GM21526 (cell line): ENCODE results near the gene TSC2.
"Not testable (repeated sequence)": the region's sequence is repeated elsewhere in the genome, so short reads cannot be mapped to it uniquely, and the experiment has no call there.

Experiments used
- ATAC-seq: cut with Tn5 transposase; IDR thresholded peaks from one replicate; pipeline ENCODE4 v1.9.1; 2021; ENCODE audit warnings: moderate library complexity; ENCODE audit not compliant: unreplicated experiment, low FRiP score

Gene TSC2

DNA sequence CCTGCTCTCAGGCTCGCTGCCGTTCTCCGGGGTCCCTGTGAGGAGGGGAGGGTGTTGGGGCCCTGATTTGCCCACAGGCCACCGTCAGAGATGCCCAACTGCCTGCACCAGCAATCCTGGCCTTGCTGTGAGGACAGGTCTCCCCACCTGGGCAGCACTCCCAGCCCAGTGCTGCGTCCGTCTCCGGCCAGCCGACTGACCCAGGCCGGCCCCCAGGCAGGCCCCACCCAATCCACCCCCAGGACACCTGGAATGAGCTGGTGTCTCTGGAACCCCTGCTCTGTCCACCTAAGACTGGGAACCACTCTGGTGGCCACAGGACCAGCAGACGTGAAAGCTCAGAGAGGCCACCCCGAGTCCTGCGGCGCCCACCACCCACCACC is 67.8 kb downstream of the TSC2 start:
- no peak for ATAC-seq

DNA sequence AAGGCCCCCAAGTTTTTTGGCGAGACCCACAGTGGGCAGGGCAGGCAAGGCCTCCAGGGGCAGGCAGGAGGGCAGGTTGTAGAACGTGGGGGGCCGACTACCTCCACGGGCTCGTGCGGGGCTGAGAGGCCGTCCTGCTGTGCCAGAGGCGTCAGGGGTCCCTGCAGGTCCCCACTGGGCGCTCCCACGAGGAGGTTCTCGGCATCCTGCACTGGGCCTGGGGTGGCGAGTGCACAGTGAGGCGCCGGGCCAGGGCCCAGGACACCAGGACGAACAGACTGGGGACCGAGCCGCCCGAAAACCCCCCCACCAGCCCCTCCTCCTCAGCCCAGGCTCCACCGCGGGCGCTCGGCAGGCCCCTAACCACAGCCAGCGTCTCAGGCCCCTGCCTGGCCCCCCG is 68.6 kb downstream of the TSC2 start:
- ATAC-seq: not testable (repeated sequence)

DNA sequence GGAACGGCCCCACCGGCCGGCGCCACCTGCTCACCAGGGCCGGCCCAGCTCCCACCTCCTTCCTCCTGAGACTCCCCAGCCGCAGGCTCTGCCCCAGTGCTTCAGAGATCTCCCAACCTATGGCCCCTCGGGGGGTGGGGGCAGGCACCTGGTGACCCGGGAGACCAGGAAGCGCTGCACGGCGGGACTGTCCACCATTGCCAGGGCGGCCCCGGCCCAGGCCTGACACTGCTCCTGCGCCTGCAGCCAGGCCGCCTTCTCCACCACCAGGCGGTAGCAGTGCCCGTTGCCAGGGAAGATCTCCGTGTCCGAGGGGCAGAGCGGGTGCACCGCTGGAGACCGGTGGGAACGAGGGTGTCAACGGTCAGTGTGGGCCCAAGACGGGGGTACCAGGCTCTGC is 69.6 kb downstream of the TSC2 start:
- not testable (repeated sequence) for ATAC-seq

DNA sequence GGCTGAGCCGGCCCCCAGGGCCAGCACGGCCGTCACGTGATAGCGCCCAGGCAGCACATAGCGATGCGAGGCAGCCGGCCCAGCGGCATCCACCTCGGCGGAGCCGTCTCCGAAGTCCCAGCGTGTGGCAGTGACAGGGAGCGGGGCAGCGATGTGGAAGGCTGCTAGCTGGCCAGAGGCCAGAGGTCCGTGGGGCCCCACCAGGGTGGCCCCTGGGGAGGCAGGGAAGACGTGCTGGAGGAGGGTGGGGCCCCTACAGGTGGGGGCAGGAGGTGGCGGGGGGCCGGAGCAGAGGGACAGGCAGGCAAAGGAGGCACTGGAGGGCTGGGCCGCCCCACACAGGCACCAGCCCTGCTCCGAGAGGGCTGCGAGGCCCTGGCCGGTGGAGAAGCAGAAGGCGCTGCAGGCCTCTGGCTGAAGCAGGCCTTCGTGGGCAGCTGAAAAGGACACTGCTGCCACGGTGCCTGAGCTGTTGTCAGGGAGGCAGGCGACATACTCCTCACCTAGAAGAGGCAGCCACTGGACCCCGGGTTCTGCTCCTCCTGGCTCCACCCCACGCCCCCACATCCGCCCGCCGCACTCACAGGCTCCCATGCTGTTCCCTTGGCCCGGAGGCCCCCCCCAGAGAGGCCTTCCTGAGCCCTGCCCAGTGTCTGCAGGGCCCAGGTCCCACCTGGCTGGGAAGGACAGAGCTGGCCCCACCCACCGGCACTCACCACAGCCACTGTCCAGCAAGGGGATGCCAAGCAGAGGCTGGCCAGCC is 70.4 kb downstream of the TSC2 start:
- ATAC-seq: not testable (repeated sequence)

DNA sequence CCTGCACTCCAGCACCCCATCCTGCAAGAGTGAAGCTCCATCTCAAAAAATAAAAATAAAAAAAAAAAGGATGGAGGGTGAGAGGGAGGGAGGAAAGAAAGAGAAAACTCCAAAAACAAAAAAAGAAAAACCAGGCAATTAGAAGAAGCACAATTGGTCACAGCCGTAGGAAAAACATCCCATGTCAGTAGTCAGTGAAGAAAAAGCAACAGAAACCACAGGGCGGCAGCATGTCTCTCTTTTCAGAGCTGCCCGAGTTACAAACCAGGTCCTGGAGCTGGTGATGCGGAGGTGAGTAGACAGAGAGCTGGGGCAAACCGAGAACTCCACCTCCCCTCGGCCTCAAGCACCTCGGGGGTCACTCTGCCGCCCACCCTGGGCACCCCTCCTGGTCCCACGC is 73.5 kb downstream of the TSC2 start:
- ATAC-seq: not testable (repeated sequence)

DNA sequence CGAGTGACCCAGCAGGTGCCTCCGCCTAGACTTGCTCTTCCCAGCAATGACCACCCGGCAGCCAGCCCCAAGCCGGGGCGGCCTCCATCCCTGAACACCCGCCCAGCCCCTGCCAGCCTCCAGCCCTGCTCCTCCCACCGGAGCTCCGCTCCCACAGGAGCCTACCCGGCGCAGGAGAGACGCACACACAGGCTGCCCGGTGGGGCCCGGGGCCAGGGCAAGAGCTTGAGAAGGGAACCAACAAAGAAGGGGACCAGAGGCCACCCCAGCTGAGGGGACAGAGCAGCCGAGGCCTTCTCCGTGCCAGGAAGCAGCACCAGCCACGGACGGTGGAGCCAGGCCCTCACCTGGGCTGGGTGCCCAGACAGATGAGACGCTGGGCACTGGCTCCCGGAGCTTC is 74.1 kb downstream of the TSC2 start:
- no peak for ATAC-seq

DNA sequence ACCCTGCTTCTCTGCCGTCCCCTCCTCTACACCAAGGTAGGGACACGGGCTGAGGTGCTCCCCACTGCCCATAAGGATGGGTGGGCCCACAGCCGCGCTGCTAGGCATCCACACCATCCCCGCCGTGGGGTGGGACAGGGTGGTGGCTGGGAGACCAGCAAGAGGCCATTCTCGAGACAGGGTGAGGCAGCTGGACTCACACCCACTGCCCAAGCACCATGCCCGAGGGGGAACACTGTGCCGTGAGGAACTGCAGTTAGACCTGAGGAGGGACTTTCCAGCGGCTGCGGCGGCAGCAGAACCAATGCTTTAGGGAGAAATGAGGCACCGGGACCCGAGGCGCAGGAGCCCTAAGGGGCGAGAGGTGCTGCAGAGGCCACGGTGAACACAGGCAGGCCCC is 74.6 kb downstream of the TSC2 start:
- ATAC-seq: no peak

DNA sequence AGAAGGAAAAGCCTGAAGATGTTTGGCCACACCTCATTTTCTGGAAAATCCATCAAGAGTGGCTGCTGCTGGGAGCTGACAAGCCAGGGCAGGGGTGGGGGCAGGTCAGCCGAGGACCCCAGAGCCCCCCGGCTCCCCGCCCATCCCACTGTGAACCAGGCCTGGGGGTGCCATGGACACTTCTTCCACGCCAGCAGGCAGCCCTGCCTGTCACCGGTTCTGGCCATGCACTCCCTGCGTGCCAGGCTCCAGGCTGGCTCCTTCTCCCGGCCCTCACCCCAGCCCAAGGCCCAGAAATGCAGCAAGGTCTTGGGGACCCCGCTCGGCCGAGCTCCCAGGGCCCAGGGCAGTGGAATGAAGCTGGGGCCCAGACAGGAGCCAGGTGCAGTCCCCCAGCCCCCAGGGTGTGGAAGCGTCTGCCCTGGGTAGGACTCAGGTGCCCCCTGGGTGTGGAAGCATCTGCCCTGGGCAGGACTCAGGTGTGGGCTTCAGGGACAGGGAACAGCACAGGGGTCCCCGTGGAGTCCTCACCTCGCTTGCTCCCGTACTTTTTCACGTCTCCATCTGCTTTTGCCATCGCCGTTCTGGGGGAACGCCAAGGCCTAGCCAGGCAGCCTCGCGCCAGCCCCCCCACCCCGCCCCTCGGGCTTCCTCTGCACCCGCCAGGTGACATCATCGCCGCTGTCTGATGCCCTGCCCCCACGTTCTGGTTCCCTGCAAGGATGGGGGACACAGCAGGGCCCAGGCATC is 75.3 kb downstream of the TSC2 start:
- not testable (repeated sequence) for ATAC-seq

DNA sequence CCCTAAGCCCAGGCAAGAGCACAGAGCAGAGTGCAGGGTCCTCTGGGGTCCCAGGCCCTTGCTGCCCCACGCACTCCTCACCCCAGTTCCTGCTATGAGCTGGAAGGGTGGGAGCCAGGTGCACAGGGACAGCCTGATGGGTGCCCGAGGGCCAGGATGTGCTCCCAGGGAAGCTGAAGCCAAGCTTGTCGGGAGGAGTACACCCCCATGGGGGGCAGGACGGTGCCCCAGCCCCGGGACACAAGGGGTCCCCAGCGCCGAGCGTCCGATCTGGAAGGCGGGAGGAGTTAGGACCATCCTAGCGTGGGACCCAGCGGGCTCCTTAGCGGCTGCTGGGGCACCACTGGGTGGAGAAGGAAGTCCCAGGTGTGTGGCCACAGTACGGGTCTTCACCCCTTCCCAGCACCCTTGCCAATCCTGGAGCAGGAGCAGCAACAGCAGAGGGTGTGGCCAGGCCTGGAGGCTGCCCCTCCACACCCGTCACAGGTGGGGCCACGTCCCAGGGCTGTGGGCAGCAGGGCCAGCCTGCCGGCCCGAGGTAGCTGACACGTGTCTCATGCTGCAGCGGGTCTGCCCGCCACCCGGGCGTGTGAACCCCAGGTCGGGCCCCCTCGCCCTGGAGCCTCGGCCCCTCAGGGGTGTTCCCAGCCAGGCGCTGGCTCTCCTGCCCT is 76.1 kb downstream of the TSC2 start:
- not testable (repeated sequence) for ATAC-seq

DNA sequence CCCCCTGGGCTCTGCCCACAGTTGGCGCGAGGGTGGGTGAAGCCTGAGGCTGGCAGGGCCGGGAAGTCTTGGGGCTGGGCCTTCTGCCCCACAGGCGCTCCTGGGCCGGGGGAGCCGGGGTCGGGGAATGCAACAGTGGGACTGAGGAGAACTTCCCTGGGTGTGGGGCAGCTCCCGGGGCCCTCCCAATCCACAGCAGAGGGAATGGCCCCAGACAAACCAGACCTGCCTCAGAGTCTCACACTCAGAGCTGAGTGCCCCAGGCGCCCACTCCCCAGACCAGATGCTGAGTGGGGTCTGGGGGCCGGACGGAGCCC is 76.5 kb downstream of the TSC2 start:
- not testable (repeated sequence) for ATAC-seq

DNA sequence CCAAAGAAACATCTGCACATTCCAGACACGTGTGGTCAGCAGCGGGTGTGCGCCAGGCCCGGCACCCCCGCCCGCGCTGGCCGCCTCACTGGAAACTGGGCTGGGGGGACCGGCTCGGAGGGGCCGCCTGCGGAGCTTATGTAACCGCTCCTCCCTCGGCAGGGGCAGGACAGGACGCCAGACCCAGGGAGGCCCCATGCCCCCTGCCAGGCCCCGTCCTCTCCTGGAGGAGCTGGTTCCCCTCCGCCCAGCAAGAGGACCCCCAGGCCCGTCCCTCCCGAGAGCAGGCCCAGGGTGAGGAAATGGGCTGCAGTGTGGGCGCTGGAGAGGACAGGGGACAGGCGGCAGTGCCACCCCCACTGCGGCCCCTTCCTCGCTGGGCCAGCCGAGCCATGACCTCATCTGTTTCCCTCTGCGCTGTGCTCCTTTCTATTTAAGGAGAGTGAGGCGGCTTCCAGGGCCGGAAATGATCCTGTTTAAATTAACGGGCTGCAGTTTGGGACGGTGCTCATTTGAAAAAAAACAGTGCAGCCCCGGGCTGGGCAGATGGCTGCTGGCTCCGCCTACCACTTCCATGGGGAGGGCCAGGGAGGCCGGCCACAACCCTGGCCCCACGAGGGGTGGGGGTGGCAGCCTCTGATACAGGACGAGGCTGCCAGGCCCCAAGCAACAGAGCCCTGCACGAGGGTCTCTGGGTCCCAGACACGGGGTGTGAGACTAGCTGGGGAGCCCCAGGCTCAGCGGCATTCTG is 77.1 kb downstream of the TSC2 start:
- not testable (repeated sequence) for ATAC-seq

DNA sequence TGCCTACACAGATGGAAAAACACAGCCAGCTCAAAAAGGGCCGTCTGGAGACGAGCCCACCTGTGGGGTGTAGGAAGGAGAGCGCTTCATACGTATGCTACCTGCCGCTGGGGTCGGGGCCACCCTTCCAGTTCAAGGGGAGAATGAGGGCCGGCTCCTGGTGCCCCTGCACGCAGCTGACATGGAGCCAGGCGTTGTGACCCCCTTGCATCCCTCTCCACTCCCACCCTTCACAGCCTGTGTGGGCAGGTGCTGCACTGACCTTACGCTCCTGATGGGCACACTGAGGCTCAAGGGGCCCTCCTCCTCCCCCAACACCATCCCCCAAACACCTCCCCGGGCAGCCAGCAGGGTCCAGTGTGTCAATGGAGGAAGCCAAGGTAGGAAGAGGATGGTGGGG is 77.8 kb downstream of the TSC2 start:
- not testable (repeated sequence) for ATAC-seq

DNA sequence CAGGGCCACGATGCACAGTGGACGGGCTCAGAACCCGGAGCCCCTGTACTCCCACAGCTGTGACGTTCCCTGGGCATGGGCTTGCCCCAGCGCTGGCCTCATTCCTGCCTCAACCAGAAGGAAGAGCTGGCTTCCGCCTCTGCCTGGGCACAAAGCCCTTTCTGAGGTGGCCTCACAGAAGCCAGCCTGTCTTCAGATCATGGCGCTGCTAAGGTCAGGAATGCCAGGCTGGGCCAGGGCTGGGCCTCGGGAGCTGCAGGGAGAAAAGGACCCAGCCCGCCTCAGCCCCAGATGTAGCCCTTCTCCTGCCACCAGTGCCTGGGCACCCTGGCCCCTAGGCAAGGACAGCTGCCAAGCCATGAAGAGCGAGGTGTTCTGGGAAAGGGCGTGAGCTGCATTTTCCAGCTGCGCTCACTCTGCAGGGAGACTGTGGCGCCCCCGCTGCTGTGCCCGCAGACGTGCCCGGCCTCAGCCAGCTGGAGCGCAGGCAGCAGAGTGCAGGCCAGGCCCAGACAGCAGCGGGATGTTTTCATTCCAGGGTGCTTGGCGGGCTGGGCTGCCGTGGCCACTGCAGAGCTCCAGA is 78.5 kb downstream of the TSC2 start:
- ATAC-seq: not testable (repeated sequence)

DNA sequence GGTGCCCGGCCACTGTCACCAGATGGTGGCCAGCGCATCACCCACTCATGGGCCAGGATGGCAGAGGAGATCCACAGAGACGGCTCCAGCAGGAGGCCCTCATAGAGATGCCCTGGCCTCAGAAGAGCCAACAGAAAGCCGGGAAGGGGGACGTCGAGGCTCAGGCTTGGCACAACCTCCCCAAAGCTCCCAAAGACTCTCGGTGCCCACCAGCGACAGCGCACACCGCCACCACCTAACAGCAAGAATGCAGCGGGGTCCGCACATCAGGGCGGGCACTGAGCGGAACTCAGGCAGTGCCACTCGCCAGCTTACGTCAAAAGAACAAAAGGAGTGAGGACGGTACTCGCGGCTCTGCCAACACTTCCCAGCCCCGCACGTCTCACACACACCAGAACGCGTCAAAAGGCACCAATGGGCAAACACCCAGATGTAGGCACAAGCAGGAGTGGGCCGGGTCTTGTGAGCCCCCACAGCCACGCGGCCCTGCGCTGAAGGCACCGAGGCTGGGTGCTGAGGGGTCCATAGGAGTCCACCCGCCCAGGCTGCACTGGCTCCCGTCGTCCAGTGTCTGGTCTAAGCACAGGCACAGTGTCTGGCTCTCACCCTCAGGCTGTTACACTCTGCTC is 79.3 kb downstream of the TSC2 start:
- not testable (repeated sequence) for ATAC-seq

DNA sequence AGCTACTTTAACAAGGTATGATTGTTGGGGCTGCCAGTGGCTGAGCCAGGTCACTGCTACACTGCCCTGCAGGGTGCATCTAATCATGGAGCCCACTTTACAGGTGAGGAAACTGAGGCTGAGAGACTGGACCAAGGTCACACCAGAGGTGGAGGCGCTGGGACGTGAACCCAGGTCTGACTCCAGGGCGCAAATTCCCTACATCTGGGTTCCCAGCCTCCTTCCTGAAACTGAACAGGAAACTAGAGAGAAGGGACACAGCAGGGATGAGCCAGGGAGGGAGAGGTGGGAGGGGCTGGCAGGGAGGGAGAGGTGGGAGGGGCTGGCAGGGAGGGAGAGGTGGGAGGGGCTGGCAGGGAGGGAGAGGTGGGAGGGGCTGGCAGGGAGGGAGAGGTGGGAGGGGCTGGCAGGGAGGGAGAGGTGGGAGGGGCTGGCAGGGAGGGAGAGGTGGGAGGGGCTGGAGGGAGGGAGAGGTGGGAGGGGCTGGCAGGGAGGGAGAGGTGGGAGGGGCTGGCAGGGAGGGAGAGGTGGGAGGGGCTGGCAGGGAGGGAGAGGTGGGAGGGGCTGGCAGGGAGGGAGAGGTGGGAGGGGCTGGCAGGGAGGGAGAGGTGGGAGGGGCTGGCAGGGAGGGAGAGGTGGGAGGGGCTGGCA is 80.0 kb downstream of the TSC2 start:
- ATAC-seq: not testable (repeated sequence)

DNA sequence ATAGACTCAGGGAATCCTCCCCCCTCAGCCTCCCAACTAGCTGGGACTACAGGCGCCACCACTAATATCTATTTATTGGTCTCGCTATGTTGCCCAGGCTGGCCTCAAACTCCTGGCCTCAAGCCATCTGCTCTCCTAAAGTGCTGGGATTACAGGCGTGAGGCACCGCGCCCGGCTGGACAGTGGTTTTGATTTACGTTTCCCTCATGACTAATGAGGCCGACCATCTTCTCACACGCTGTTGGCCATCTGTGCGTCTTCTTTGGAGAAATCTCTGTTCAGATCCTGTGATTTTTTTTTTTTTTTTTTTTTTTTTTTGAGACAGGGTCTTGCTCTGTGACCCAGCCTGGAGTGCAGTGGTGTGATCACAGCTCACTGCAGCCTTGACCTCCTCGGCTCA is 81.5 kb downstream of the TSC2 start:
- ATAC-seq: not testable (repeated sequence)

DNA sequence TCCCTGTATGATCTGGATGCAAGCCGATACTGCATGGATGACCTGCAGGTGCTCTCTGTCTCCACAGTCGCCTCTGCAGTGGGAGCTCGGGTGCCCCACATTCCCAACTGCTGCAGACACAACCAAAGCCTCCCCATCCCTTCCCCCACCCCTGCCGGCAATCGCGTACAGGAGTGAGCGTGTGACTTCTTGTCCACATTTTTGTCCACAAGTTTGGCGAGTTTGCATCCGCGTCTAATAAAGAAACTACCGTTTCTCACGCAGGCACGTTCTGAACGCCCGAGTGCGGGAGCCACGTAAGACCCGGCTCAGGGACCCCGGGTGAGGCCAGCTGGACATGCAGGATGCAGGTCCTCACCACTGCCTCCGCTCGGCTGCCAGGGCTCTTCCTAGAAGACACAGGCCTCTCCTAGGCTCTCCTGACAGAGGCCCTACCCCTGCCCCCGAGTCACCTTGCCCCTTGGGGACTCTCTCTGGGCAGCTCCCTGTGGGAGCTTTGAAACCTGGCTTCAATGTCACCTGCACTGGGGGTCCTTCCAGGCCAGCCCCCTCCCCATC is 82.2 kb downstream of the TSC2 start:
- not testable (repeated sequence) for ATAC-seq

DNA sequence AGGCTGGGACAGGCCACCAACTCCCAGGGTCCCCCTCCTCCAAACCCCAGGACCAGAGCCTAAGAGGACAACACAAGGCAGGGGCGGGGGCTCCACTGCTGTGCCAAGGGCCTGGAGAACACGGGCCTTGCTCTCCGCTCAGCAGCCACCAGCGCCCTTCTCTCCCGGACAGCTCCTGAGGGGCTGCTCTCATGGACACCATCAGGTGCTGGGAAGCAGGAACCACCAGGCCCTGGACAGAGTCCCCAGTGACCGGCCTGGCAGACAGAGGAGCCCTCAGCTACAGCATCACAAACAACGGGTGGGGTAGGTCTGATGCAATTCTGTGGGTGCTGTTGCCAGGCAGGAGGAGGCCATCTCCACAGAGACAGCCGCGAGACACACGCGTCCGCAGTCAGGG is 86.0 kb downstream of the TSC2 start:
- ATAC-seq: not testable (repeated sequence)

DNA sequence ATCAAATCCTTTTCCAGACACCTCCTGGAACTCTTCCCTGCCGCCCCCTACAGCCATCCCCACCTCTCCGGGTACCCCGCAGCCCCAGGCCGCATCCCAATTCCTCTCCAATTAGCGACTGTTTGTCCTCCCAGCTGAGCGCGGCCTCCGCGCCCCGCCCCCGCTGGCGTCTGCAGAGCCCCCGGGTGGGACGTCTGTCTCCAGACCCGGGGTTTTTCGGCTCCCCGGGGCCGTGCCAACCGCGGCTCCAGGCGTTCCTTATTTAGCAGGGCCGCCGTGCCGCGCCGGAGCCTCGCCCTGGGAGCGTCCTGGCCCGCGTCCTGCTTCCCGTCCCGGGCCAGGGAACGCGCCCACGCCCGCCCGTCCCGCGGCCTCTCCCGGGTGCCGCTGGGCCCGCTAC is 87.3 kb downstream of the TSC2 start:
- ATAC-seq: not testable (repeated sequence)
